GM23248 (cell line): ENCODE data around the gene PPFIA4.
"Not testable (repeated sequence)": the region's sequence is repeated elsewhere in the genome, so short reads cannot be mapped to it uniquely, and the experiment has no call there.

Source experiments
- EZH2 ChIP-seq: fragments of 200-600 bp; sonication (generic); IDR thresholded peaks from 2 replicates; pipeline ENCODE4 v1.6.1; 2018; ENCODE audit warnings: antibody characterized with exemption, mild to moderate bottlenecking; ENCODE audit not compliant: insufficient read depth, poor library complexity, severe bottlenecking
- EZH2phosphoT487 ChIP-seq: fragments of 200-600 bp; sonication (generic); IDR thresholded peaks from 2 replicates; pipeline ENCODE4 v1.6.1; 2018; ENCODE audit warnings: antibody characterized with exemption, moderate library complexity, mild to moderate bottlenecking, low read depth; ENCODE audit not compliant: insufficient read depth

GRCh38 chr1:202986120-202986519 lies 40.2 kb upstream of the PPFIA4 start:
- TF ChIP-seq EZH2, EZH2phosphoT487: not testable (repeated sequence)
